G401 (cell line): ENCODE results near the gene AAK1. TPM values are rescaled to one million over a fixed set of nuclear protein-coding genes. Genes with fewer than 3 reads are reported as not detected.
"Not testable (repeated sequence)": the region's sequence is repeated elsewhere in the genome, so short reads cannot be mapped to it uniquely, and the experiment has no call there.

ENCODE experiments used
- DNase-seq: peaks from one replicate; pipeline ENCODE4 v3.0.0-alpha.2; 2015; ENCODE audit warnings: low spot score
- in situ Hi-C: cut with HindIII; loops from 2 replicates; pipeline ENCODE4 v1.10.0; 2016; ENCODE audit warnings: low sequenced_read_pairs, mixed read lengths
- total RNA-seq: library from RNA; depleted of rRNA; stranded (reverse); fragments of >200 nt; shearing (Covaris generic); gene quantifications from 2 replicates; pipeline ENCODE4 v1.2.3, GENCODE V29; 2014

The AAK1 gene
- total RNA-seq, 1 experiment from 2014 or later: 5.6 TPM

DNA sequence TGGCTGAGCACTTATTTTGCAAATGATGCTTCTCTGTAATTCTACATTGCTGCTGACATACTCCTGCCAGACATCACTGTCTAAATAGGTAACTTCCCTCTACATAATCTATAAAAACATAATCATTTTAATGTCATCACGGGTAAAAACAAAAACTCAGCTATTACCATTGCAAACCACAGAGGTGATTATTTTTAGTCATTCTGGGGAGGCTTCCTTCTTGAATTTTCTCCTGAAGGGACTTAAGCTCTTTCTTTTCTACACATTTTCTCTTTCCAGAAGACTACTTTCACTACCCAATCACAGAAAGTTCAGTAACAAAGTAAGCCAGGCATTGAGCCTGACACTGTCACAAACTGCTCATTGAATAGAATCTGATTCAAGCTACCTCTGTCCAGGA is 165.9 kb downstream of the AAK1 start:
- in situ Hi-C loops: no loop called here
- DNase-seq: no peak

DNA sequence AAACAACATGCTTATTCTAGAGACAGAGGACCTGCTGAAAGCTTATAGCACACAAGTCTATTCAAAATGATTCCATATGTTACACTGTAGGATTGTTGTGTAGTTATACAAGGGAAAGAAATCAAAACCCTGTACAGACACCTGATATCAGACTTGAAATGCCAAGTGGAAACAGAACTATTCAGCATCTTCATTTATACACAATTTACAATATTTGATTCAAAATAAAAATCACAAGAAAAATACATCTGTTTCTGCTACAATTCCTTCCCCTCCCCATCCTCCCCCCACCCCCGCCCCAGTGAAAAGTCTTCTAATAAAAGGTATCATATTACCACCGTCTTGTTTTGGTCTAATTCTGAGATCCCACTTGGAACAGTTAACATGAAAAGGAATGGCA is 168.9 kb downstream of the AAK1 start:
- in situ Hi-C loops: no loop called here
- no peak for DNase-seq

DNA sequence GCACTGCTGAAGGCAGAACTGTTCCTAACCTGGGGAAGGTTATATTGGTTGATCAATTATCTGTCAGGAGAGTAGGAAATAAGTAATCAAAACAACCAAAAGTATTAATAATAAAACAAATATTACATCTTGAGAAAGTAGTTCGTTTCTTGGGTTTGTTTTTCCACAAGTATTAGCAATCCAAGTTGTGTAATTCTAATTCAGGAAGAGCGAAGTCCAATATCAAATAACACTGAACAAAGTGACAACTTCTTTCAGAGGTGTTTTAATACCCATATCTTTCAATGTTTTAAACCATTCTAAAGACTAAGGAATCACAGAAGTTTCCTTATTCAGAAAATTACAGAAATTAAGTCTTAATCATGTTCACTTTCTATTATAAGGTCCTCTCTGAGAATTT is 171.7 kb downstream of the AAK1 start:
- DNase-seq: no peak
- in situ Hi-C loops: no loop called here

DNA sequence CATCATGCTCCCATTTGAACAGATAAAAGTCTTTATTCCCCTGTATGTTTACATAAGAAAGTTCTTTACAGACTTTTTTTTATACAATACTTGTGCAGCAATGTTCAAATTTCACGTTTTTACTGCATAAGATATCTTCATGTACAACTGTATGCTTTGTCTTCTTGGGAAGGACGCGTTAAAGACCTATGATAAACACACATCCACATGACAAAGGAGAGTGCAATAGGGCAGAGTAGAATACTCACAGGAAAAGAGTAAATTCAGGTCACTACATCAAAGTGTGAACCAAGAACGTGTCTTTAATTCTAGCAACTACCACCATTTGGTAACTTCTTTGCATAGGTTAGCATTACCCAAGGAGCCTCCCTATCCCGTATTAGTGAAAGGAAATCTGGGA is 172.6 kb downstream of the AAK1 start:
- DNase-seq: no peak
- in situ Hi-C loops: no loop called here

DNA sequence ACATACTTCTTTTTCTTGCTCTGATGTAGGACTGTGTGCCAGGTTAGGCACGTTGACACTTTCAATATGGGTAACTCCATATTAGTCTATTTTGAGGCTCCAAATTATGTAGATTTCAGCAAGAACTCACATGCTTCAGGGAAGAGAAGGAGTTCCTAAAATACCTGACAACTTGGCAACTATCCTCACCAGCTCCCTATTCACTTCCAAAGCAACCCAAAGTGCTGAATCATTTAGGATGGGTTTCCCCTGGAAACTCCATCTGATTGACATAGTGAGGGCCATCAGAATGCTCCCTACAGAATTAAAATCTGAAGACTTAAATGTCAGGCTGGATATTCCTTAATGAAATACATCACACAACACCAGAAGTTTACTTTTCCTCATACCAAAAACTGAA is 173.8 kb downstream of the AAK1 start:
- DNase-seq: no peak
- in situ Hi-C loops: no loop called here

DNA sequence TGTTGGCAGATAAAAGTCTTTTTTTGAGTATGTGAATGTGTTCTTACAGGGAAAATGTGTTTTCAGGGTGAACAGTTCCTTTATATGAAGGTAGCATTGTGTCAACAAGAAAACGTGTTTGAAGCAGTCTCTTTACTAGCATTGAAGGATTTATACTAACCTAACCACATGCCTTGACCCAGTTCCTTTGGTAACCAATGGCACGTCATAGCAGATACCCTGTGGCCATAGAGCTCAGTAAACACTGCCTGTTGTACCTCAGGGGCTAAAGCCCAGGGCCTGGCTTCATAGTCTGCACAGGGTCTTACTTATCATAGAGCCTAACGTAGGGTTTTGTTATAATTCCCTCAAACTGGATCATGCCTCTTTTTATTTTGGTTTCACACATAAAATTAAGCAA is 174.2 kb downstream of the AAK1 start:
- in situ Hi-C loops: no loop called here
- DNase-seq: no peak

DNA sequence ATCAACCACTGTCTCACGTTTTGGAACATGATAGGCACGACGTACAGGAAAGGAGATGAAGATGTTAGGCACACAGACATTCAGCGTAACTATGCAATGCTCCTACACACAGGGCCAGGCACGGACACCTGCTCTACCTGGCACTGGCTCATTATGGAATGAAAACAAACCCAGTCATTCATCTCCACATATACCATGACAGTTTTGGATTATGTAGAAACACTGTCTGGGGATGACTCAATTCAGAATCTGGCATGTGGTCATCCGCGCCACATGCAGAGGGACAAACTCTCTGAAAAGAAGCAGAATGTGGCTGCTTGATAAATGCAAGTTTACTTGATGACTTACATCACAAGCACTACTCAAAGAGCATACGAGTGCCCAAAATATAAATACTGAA is 176.8 kb downstream of the AAK1 start:
- DNase-seq: no peak
- in situ Hi-C loops: no loop called here

DNA sequence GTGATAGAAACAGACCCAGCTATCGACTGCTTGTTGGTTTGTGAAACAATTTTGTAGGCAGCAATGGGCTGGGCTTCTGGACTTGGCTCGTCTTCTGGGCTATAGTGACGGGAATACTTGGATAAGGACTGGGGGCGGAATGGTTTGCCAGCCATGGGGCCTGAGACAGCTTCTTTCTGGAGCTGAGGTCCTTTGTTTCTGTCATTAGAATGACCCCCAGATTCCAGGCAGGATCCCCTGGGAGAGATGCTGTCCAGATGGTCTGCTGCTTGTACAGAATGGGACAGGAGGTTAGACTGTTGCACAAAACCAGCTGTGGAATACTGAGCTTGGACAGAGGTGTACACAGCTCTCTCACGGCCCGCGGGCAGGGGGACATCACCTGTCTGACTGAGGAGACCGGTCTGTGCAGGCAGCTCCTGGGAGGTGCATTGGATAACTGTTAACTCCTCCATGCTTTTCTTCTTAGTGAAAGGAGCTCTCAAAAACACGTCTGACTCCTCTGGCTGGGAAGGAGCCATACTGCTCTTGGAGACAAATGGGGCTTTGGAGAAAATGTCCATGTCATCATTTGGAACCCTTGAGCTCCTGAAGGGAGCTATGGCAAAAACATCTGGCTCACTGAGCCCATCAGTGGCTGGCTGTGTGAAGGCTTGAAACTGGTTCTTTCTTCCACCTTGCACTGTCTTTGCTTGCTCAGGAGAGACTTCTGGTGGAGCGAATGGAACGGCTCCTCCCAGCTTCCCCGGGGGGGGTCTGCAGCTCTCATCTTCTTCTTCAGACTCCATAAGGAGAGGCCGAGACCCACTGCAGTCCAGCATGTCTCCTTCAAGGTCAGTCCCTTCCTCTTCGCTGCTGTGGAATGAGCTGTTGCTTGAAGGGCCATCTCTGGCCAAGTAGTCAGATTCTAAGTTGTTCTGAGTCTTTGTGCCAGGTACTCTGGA is 177.8 kb downstream of the AAK1 start:
- DNase-seq: no peak
- in situ Hi-C loops: no loop called here

DNA sequence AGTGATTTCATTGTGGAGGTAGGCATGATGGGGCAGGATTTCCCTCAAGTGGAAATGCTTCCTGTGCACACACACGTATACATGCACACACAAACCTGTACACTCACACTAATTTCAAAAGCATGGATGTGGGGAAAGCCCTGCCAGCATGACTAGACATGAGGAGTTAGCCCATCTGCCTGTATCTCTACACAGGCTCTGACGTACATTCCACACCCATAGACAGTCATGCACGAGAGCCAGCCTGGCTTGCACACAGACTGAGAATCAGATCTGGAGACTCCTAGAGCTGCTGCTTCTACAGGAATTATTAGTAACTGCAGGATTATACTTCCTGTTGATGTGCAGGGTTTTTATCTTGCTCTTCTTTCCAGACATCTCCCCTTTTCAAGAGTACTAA is 179.0 kb downstream of the AAK1 start:
- in situ Hi-C loops: no loop called here
- DNase-seq: no peak

DNA sequence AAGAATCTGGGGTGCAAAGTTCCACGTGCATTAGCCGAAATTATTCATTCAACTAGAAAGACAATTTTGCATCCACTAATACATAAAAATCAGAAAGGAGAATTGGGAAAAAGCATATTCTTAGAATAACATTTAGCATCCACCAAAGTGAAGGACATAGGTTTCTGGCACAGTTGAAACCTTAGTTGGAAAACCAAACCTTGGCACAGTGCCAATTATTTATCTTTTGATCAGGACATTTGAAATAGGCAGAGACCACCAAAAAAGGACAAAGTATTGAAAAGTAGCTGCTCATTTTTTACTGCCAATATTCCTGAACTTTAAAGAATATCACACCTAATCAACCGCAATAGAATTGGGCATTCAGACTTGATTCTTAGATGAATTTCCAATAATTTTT is 180.8 kb downstream of the AAK1 start:
- in situ Hi-C loops: no loop called here
- DNase-seq: no peak

DNA sequence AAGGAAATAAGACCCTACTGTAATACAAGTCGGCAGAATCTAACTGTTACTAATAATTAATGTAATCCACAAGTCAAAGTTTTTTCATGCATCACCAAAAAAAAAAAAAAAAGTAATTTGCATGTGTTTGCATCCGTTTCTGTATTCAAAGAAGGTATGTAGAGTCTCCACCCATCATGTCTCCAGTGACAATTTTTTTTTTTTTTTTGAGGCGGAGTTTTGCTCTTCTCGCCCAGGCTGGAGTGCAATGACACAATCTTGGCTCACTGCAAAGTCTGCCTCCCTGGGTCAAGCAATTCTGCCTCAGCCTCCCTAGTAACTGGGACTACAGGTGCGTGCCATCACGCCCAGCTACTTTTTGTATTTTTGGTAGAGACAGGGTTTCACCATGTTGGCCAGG is 182.1 kb downstream of the AAK1 start:
- in situ Hi-C loops: no loop called here
- no peak for DNase-seq

DNA sequence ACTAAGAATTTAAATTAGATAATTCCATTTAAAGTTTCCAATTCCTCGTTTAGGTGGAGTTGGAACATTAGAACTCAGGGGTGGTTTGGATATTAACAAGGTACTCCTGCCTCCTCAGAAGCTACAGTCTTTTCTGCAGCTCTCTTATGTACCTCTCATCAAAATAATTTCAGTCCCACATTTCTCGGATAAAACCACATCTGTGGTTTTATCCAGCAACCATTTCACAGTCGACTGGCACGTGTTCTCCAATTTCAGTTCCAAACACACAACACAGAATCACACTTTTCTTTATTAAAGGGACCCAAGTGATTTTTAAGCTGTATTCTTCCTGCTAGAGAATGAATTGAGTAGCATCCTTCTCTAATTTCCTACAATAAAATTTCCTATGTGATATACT is 183.6 kb downstream of the AAK1 start:
- DNase-seq: no peak
- in situ Hi-C loops: no loop called here

DNA sequence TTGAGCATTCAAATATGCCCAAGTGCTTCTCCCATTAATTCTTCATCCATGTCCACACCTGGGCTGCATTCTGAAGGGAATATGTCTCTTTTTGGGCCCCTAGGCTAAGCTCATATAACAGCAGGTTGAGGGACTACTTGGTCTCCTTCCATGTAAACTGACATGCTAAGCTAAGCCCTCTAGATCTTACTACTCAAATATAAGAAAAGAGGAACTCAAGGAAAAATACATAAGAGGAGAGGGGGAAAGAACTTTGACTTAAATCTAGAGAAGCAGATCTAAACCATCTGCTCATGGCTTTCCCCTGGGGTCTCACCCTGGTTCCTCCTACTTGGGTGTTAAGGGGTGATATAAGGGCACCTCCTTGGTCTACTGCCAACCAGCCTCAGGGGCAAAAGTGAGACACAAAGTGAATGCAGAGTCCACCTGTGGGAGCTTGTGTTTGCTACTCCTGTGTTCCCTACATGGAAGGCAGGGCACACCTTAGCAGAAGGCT is 186.5 kb downstream of the AAK1 start:
- in situ Hi-C loops: no loop called here
- no peak for DNase-seq

DNA sequence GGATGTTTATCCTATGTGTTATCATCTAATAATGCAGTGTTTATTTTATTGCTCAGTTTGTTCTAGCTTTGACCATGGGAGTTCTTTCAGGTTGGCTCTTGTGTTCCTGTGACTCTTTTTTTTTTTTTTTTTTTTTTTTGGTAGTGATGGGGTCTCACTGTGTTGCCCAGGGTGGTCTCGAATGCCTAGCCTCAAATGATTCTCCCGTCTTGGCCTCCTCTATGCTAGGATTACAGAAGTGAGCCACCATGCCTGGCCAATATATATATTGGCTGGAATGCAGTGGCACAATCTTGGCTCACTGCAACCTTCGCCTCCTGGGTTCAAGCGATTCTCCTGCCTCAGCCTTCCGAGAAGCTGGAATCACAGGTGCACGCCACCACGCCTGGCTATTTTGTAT is 187.4 kb downstream of the AAK1 start:
- DNase-seq: no peak
- in situ Hi-C loops: no loop called here

DNA sequence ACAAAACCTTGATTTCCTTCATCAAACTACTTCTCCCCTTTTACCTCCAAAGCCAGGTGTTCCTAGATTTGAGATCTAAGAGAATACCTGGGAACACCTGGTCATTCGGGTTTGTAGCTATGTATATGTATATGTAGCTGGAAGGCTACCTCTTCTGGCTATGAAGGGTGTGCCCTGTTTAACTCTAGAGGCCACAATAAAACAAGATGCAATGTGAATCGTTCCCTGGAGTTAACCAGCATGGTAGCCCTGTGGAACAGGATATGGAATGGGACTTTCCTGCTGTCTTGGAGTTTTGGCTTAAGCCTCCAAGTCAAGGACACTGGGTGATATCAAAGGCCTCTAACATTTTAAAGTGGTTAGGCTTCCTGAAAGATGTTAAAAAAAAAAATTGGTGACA is 188.6 kb downstream of the AAK1 start:
- no peak for DNase-seq
- in situ Hi-C loops: no loop called here

DNA sequence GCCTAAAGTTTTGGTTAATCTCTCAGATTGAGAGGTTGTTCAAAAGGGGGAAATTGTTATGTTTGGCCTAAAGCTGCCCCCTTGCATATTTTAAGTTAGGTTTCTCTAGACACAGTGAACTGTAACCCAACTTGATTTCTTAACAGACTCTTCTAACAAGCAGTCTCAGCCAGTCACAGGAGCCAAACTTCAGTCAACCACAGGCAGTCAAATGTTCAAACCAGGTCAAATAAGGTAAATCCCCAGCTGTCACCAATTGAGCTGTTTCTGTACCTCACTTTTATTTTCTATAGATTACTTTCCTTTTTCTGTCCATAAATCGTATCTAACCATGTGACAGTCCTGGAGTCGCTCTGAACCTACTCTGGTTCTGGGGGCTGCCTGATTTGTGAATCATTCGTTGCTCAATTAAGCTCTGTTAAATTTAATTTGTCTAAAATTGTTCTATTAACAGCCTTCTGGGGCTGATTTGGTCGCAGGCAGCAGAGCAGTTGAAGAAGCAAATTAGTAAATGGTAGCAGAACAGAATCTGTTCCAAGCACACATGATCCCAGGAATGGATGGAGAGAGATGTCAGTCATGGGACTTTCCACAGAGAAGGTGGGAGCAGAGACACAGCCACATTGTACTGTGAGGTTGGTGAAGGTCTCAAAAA is 189.9 kb downstream of the AAK1 start:
- in situ Hi-C loops: no loop called here
- no peak for DNase-seq

DNA sequence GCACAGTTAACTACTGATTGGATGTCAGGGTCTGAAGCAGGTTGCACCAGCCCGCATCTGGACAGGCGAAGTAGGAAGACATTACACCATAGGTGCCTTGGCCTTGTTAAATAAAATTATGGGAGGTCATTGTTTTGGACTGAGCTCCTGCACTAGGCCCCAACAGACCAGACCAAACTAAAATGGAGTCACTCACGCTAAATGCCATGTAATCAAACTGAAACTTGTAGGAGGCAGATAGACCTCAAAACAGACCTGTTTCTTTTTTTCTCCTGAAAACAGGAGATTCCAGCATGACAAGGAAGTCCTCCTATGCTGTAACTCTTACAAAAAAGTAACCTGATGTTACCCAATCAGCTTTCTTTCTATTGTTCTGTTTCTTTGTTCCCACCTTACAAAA is 190.9 kb downstream of the AAK1 start:
- in situ Hi-C loops: no loop called here
- no peak for DNase-seq

DNA sequence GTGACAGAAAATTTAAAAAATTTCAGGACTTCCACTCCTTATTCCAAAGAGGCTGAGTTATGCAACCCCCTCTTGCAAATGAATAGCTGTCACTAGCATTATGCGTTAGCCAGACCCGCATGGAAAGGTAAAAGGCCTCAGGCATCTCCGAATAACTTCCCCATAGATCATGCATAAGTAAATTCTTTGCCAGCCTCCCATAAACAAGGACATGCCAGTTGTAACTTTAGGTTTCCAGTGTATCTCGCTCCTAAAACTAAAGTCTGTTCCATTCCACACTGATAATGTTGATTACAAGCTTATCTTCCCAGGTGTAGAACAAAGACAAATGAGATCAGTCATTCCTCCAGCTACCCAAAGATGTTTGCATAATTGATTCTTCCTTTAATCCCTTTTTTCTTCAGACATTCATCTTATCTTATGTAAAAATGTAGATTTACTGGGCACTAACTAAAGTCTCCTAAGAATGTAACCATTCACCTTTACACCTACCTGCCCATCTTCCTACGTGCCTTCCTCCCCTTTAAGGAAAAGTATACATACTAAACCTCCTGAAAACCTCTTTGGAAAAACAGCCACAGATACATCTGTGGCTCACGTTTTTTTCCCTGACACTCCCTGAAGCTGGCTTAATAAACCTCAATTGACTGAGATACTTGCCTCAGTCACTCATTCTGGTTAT is 192.7 kb downstream of the AAK1 start:
- DNase-seq: no peak
- in situ Hi-C loops: no loop called here

DNA sequence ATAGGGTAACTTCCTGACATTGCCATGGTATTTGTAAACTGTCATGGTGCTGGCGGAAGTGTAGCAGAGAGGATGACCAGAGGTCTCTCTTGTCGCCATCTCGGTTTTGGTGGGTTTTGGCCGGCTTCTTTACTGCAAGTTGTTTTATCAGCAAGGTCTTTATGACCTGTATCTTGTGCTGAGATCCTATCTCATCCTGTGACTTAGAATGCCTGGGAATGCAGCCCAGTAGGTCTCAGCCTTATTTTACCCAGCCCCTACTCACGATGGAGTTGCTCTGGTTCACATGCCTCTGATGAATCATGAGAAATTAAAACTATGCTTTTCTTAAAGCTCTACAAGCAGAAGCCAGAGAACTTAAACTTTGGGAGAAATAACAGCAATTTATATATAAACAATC is 193.6 kb downstream of the AAK1 start:
- DNase-seq: no peak
- in situ Hi-C loops: no loop called here

DNA sequence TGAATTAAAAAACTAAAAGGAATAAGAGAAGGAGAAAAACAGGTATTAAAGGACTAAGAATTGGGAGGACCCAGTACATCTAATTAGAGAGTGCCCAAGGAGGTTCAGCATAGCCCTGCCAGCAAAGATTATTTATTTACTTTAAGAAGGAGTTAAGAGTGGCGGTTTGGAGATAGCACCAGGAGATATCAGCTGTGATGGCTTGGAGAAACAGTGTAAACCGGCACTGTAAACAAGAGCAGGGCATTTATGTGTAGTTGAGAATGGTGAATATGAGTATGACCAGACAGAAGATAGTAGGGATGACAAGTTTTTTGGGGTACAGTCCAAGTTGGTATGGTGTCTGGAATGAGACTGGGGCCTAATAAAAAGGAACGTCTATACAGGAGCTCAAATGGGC is 199.9 kb downstream of the AAK1 start:
- in situ Hi-C loops, DNase-seq: not testable (repeated sequence)
